LNCaP clone FGC (cell line): ENCODE results near the gene STXBP4.

Source experiments
- DNase-seq: peaks from one replicate; pipeline ENCODE4 v3.0.0-alpha.2; 2011; ENCODE audit warnings: low read depth
- H3K4me3 ChIP-seq: 2 replicates; pipeline ENCODE4 v1.5.1; 2011; ENCODE audit warnings: mild to moderate bottlenecking, low read depth, low read length, control low read depth
- TF ChIP-seq, protein P1 (sequence below): IDR thresholded peaks from 2 replicates; pipeline ENCODE4 v1.5.1; 2012; ENCODE audit warnings: mild to moderate bottlenecking; ENCODE audit not compliant: control insufficient read depth, insufficient read depth; ENCODE audit errors: extremely low read depth

Gene STXBP4

DNA sequence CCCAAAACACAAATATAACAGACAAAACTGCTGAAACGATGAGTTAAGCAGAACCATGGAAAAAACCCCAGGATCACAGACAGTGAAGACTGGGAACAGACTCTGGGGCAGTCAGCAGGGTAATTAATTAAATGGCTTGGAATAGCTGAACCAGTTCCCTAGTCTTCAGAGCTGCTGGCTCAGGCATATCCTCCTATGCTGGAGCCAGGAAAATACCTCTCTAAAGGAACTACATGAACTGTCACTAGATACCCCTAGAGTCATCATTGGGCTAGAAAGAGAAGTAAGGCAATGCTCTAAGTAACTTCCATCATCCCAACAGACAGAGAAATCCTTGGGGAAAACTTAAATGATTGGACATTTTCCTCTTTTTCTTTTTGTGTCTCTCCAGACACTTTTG is 113.0 kb downstream of the STXBP4 start:
- H3K4me3 ChIP-seq, result no peak overlapping the region
- DNase-seq, result no peak
- TF ChIP-seq, protein P1, sequence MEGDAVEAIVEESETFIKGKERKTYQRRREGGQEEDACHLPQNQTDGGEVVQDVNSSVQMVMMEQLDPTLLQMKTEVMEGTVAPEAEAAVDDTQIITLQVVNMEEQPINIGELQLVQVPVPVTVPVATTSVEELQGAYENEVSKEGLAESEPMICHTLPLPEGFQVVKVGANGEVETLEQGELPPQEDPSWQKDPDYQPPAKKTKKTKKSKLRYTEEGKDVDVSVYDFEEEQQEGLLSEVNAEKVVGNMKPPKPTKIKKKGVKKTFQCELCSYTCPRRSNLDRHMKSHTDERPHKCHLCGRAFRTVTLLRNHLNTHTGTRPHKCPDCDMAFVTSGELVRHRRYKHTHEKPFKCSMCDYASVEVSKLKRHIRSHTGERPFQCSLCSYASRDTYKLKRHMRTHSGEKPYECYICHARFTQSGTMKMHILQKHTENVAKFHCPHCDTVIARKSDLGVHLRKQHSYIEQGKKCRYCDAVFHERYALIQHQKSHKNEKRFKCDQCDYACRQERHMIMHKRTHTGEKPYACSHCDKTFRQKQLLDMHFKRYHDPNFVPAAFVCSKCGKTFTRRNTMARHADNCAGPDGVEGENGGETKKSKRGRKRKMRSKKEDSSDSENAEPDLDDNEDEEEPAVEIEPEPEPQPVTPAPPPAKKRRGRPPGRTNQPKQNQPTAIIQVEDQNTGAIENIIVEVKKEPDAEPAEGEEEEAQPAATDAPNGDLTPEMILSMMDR, result no peak

DNA sequence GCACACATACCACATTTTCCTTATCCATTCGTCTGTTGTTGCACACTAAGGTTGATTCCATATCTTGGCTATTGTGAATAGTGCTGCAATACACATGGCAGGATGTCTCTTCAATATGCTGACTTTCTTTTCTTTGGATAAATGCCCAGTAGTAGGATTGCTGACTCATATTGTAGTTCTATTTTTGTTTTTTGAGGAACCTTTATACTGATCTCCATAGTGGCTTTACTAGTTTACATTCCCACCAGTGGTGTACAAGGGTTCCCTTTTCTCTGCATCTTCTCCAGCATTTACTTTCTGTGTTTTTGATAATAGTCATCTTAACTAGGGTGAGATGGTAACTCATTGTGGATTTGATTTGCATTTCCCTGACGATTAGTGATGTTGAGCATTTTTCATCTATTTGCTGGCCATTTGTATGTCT is 118.1 kb downstream of the STXBP4 start:
- H3K4me3 ChIP-seq, result no peak overlapping the region
- no peak for DNase-seq
- TF ChIP-seq, protein P1, result no peak

DNA sequence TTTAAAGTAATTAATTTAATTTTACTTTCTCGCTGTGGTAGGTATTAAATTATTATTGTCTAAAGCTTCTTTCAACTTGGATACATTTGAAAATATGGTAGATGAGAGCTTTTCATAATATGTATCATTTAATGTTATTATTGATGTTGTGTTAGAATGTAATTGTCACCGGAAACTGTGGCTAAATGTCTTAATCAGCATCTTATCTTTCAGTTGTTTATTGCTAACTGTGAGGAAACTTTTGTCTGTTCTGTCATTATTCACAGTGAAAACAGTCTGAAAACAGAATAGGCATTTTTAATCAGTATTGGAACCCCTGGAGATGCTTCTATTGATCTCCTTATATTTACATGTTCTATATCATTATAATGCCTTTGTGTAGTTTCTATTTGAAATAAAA is 120.7 kb downstream of the STXBP4 start:
- no peak overlapping the region for H3K4me3 ChIP-seq
- TF ChIP-seq, protein P1, result no peak
- DNase-seq, result no peak

DNA sequence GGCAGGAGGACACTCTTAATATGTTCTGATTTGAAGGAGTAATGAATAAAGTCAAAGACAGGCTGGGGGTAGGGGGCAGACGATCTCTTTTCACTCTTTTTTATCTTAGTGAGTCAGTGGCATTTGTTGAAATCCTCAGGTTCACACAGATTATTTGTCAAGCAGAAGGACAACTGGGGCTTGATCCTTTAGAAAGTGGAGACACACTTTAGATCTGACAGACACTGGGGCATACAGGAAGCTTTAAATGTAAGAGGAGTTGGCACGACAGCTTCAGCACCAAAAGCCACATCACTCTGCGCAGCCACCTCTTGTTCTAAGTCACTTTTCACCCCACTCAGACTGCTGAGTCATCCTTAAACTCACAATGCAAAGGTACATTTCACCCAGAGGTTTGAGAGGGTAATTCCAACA is 121.5 kb downstream of the STXBP4 start:
- TF ChIP-seq, protein P1, result no peak
- no peak for DNase-seq

DNA sequence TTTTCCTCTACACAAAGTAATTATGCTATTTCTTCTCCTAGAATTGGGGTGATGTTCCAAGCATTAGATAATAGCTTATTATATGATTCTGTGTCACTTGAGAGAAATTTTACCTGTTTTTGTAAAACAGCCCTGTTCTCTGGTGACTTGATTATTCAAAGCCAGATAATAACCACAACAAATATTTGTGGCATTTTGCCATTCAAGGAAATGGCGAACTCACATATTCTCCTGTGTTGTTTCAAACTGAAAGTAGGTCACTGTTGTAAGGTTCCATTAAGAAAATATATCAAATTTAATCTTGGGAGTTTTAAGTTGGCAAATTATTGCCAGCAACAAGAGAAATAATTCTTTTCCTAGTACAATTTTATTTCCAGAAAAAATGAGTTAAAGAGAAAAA is 124.8 kb downstream of the STXBP4 start:
- TF ChIP-seq, protein P1, result no peak
- H3K4me3 ChIP-seq, result no peak overlapping the region
- no peak for DNase-seq

More for the DNA sequence above, 121.5 kb downstream of the STXBP4 start:
- no peak overlapping the region for H3K4me3 ChIP-seq

DNA sequence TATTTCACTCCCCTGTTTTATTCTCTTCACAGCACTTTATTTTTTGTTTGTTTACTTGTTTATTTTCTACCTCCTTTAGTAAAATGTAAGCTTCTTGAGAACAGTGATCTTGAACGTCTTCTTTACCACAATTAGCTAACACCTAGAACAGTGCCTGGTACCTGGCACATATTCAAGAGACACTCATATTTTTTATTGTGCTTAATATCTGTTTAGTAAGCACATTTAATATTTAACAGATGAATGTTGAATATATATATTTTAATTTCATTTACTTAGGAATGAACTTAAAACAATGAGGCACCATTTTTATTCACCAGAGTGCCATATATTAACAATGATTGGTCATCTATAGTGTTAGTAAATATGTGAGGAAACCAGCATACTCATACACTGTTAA is 130.2 kb downstream of the STXBP4 start:
- no peak for DNase-seq
- TF ChIP-seq, protein P1, result no peak
- H3K4me3 ChIP-seq, result no peak overlapping the region

DNA sequence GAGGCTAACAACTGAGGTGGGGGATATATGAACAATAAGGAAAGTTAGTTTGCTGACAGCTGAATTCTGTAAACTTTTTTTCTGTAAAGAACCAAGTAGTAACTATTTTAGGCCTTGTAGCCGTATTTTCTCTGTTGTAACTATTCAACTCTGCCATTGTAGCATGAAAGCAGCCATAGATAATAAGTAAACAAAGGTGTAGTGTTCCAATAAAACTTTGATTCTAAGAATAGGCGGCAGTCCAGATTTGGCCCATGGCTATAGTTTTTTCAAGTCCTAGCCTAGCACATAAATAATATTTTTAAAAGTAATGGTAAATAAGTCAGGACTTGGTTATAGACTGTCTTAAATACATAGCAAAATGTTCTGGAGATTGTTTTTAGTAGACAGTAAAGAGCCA is 142.0 kb downstream of the STXBP4 start:
- no peak overlapping the region for H3K4me3 ChIP-seq
- no peak for DNase-seq
- TF ChIP-seq, protein P1, result no peak
